ENCODE data around the gene KHNYN.
"Not testable (repeated sequence)": the region's sequence is repeated elsewhere in the genome, so short reads cannot be mapped to it uniquely, and the experiment has no call there.

Gene KHNYN

GRCh38 chr14:24439257-24439656, 9.5 kb downstream of the KHNYN start:
- DNase-seq: no peak

- no peak for DNase-seq
Measured at GRCh38 chr14:24439830-24440605, 10.3 kb downstream of the KHNYN start.

GRCh38 chr14:24440606-24441399, 11.0 kb downstream of the KHNYN start:
- no peak for DNase-seq

GRCh38 chr14:24441485-24441884, 11.7 kb downstream of the KHNYN start:
- no peak for DNase-seq

GRCh38 chr14:24441904-24442239, 12.1 kb downstream of the KHNYN start:
- no peak for DNase-seq

GRCh38 chr14:24442240-24443052, 12.7 kb downstream of the KHNYN start, which contains the start of gene SDR39U1:
SDR39U1 (minus strand) TSS chr14:24442776; CDS start chr14:24442769, 7 bp downstream.
- peak; percentile 92 for DNase-seq

- no peak for DNase-seq
Measured at GRCh38 chr14:24443053-24443665, 13.4 kb downstream of the KHNYN start.

- not testable (repeated sequence) for DNase-seq
Measured at GRCh38 chr14:24450828-24451227, 21.1 kb downstream of the KHNYN start.

- DNase-seq: no peak
Measured at GRCh38 chr14:24456980-24457379, 27.2 kb downstream of the KHNYN start.

GRCh38 chr14:24458736-24459135, 29.0 kb downstream of the KHNYN start:
- DNase-seq: no peak

- no peak for DNase-seq
Measured at GRCh38 chr14:24459331-24459730, 29.6 kb downstream of the KHNYN start.

- no peak for DNase-seq
Measured at GRCh38 chr14:24461336-24461735, 31.6 kb downstream of the KHNYN start.

GRCh38 chr14:24463017-24463883, 33.5 kb downstream of the KHNYN start:
- no peak for DNase-seq

- DNase-seq: no peak
Measured at GRCh38 chr14:24463884-24464785, 34.4 kb downstream of the KHNYN start.

- DNase-seq: no peak
Measured at GRCh38 chr14:24465368-24465767, 35.6 kb downstream of the KHNYN start.

GRCh38 chr14:24465805-24466204, 36.1 kb downstream of the KHNYN start:
- DNase-seq: no peak

GRCh38 chr14:24470450-24470849, 40.7 kb downstream of the KHNYN start:
- DNase-seq: not testable (repeated sequence)

GRCh38 chr14:24473211-24473610, 43.5 kb downstream of the KHNYN start:
- DNase-seq: no peak

GRCh38 chr14:24475261-24475660, 45.5 kb downstream of the KHNYN start:
- no peak for DNase-seq

GRCh38 chr14:24479999-24480398, 50.2 kb downstream of the KHNYN start:
- not testable (repeated sequence) for DNase-seq
